Measurements from ENCODE around the gene PAQR9.

DNA sequence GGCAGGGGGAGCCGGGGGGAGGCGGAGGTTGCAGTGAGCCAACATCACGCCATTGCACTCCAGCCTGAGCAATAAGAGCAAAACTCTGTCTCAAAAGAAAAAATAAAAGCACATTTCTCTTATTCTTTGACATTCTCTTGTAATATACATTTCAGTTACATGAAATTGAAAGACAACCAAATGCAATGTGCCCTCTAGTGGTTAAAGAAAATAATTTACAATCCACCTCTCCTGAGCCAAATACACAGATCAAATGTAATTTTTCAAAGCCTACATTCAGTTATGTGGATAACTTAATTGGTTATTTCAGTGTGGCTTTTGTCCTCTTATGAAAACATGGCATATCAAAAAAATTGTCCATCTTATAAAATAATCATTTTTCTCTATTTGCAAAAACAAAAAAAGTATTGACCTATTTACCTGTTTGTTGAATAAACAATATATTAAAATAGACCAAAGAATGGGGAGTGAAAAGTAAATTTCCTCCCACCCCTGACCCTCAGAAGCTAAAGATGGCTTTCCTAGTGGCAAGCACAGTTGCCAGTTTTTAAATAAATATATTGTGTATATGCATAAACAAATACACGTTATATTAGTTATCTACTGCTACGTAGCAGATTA, 23.7 kb upstream of the PAQR9 start:
- TF ChIP-seq, protein P1, sequence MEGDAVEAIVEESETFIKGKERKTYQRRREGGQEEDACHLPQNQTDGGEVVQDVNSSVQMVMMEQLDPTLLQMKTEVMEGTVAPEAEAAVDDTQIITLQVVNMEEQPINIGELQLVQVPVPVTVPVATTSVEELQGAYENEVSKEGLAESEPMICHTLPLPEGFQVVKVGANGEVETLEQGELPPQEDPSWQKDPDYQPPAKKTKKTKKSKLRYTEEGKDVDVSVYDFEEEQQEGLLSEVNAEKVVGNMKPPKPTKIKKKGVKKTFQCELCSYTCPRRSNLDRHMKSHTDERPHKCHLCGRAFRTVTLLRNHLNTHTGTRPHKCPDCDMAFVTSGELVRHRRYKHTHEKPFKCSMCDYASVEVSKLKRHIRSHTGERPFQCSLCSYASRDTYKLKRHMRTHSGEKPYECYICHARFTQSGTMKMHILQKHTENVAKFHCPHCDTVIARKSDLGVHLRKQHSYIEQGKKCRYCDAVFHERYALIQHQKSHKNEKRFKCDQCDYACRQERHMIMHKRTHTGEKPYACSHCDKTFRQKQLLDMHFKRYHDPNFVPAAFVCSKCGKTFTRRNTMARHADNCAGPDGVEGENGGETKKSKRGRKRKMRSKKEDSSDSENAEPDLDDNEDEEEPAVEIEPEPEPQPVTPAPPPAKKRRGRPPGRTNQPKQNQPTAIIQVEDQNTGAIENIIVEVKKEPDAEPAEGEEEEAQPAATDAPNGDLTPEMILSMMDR (IDR thresholded peaks at IDR 0.05) = peak; percentile 38 to 74 (median 55)
- no peak for TF ChIP-seq POLR2AphosphoS5 (IDR thresholded peaks at IDR 0.05)

Measured in breast epithelium (tissue), 3 donors.